Left forelimb (tissue), 1 donor: ENCODE measurements around the gene PPARGC1A.

Experiments used
- DNase-seq: peaks from one replicate; pipeline ENCODE4 v3.0.0-alpha.2; 2018; ENCODE audit warnings: low spot score

Gene PPARGC1A

DNA sequence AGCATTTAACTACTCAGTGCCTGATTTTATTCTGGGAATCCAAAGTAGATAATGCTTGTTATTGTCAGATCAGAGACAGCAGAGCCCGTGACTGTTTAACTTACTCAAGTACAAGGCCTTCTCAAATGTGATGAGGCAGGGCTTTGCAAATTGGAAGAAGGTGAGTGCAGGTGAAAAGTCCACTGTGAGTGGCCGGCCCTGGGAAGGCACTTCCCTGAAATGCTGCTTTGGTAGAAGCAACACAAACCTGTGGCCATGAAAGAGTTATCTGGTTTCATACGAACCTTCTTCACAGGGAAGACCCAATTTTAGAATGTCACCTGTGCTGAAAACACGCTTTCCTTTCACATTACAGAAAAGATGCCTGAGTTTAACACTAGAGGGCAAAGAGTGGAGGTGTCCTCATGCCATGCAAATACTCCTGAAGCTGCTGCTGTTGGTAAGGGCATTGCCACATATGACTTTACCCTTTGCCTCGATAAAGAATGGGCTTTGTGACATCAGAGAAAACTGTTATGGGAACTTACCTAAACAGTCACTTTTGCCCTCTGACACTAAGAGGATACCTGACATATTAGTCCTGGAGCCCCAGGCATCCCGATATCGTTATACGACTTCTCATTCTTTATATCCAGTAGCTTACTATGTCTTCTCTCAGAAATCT is 8.0 kb downstream of the PPARGC1A start:
- no peak for DNase-seq

DNA sequence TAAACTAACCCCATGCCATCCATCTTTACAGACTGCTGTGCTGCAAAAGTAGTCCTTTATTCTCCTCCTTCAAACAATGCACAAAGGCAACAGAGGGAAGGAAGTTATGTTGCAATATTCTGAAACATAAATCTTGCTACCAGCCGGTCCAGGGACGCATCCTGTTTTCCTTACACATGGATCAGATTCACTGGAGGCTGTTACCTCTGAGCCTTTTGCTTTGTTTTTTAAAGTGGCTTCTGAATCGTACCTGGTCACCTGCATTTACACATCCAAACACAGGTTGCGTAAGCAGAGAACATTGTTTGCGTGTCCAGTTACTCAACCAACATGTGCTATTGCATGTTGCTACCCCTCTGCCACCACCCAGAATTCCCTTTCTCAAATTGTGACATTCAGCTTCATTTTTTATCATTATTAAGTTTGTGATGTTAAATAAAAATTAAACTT is 8.8 kb downstream of the PPARGC1A start:
- DNase-seq: no peak

DNA sequence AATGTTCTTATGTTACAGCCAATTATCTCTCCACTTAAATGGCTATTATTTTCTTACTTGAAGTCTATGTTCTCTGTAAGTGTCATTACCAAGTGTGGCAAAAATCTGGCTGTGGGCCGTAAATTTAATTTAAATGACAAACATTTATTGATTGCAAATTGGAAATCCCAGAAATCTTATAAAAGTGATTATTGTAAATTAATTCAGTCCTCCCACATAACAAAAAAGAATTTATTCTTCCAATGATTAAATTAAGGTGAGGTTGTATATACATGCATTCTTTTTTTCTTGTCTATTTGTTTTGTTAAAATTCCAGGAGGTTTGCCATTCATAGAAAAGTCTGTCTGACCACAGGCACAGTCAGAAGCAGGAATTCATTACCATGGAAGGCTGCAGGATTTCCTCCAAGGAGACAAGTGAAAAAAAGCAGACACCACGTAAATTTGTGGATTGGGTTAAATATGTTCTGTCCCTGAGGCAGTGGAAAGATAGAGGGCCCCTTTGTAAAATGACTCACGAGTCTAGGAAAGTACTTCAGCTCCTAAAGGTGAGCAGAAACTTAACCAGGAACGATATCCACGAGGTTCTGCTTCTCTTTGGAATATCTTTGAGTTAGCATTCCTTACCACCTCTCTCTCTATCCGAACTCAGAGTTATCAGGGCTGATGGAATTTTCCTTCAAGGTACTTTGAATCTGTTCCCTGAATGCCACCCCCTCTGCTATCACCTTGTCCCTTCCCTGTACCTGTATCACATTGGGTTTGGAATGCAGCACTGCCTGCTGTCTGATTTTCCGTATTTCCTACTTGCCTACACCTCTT is 10.7 kb downstream of the PPARGC1A start:
- DNase-seq: no peak

GRCh38 chr4:23878246-23878891 is 11.5 kb downstream of the PPARGC1A start:
- no peak for DNase-seq

DNA sequence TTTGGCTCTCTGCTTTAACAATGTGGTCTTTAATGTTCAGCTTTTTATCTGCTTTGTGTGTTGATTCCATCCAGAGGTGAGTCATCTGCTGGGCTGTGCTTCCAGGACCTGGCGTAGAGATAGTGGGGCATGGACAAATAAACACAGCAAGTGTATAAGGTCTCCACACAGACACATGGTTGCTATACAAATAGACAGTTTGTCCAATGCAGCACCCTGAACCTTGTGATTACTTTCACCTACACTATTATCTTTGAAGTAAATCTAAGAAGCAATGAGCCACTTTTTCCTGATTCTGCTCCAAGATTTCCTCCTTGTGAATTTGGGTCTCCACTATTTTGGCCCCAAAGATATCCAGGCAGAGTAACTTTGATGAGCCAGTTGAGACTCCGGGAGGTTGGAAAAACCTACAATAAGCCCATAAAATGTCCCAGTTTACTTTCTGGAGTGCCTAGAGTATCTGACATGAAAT is 12.1 kb downstream of the PPARGC1A start:
- no peak for DNase-seq

GRCh38 chr4:23876418-23877089 is 13.3 kb downstream of the PPARGC1A start:
- DNase-seq: no peak

DNA sequence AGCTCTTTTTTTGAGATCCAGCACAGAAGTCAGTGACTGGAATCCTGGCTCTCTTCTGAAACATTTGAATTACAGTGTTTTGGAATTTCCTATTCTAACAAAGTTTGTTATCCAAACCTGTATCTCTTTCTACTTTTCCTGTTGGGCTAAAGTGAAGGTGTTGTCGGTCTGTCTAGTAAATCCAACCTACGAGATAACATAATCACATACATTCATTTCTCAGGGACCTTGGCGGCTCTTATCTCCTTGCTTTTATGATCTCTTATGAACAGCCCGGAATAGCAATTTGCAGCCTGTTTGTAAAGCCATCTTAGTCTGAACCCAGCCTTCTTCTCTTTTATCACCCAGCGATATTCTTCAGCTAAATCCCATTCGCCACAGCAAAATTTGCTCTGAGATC is 14.5 kb downstream of the PPARGC1A start:
- DNase-seq: no peak

DNA sequence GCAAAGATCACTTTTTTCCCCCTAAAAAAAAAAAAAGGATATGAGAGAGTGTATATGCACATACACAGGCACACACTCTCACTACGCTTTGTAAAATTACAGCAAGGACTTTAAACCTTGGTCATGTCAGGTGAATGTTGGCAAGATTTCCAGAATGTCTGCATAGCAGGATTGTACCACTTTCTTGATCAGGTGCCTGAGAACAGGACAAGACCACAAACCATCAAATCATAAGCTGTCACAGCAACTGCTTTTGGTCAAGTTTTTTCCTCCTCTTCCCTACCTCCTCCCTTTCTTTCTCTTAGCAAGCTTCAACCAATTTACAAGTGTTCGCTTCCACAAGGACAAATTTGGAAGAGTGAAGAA is 15.3 kb downstream of the PPARGC1A start:
- no peak for DNase-seq

DNA sequence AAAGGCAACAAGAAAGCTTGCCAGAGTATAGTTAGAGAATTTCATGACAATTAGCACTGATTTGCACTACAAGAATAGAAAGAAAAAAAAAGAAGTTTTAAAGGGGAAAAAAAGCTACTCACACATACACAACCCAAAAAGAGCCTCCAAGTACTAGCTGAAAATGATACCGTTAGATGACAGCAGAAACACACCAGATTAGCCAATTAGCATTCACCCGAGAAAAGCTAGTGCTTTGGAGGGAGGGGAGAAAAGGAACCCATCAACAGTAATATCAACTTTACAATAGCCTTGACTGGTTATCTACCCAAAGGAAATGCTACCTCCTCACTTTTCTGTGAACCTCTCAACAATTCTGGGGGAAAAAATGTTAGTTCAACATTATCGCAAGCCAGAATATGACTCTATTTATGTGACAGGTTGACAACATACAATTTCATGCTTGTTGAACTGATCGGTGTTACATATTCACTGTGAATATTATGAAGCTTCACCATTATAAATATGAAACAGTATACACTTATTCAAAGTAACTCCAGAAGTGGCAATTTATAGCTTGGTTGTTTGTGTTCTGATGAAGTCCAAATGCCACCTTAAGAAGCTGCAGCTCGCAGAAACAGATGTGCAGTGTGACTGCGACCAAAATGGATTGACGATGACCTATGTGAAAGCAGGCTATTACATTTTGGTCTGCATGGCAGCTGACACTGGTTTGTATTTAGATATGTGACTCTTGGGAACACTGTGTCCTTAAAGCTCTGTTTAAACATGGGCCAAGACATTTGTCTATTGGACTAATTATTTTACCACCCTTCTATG is 15.9 kb downstream of the PPARGC1A start:
- no peak for DNase-seq

DNA sequence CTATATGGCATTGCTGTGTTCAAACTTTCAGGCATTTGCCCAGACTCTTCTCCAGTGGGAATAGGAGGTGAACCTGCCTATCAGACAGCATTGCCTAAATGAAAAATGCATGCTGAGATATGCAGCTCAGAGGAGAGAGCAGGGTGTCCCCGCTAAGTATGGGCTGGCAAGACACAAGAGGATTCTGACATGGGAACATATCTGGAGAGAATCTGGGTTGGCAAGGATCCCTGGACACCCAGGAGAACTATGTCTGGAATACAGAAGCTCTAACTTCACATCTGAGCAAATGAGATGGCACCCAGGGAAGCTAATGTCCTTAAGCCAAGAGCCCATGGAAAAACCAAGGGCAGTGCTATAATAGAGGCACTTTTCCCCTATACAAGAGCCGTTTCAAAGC is 18.4 kb downstream of the PPARGC1A start:
- no peak for DNase-seq

DNA sequence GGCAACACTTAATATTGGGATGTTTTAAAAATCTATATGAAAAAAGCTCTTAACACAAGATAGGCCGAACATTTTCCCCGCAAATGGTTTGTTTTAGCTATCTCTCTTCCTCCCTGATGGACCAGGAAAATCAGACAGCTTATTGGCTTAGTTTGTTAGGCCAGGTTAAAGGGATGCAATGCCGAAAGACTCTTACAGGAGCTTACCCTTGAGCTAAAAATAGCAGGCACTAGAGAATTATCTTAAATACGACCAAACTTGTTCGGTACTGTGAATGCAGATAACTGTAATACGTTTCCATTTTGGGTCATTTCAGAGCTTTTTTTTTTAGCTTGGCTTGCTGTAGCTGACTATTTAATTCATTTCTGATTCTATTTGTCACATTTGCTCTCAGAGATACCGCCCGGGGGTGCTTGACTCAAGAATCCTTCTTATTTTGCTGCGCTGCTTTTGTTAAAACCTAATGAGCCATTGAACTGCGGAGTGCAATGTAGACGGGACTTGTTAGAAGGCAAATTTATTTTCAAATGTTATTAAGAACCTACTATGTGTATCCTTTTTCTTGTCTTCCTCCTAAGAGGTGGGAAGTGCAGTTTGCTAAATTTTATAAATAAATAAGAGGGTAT is 23.3 kb downstream of the PPARGC1A start:
- no peak for DNase-seq

DNA sequence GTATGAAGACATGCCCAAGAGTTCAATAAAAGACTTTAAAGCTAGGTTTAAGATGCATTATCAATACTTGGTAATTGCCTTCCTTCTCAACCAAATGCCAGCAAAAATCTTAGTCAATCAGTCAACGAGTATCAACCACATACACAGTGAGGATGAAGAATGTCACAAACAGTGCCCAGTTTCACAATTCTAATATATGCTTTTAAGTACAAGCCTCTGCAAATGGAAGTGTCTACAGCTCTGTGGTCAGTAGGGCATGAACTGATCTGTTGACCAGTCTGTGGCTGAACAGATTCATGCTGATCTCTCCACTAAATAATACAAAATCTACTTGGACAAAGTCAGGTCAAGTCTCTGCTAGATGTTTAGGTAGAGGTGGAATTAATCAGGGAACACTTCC is 27.9 kb downstream of the PPARGC1A start:
- no peak for DNase-seq

- DNase-seq: no peak
Observed at GRCh38 chr4:23860919-23861318, 28.9 kb downstream of the PPARGC1A start.

- no peak for DNase-seq
Observed at GRCh38 chr4:23857367-23857959, 32.4 kb downstream of the PPARGC1A start.

DNA sequence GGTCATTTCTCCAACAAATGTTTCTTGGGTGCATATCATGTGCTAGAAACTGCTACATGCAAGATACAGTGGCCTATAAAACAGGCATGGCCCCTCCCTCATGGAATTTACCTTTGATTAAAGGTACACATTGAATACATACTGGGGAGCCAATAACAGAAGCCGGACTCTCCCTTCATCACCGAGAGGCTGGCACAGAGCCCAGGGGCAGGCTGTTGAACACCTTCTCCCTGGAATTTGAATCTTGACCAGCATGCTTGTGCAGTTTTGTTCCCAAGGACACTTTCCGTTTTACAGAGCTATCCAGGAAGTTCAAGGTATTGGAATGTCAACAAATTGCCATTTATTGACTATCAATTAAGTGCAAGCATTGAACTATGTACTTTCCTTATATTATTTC is 33.2 kb downstream of the PPARGC1A start:
- no peak for DNase-seq

DNA sequence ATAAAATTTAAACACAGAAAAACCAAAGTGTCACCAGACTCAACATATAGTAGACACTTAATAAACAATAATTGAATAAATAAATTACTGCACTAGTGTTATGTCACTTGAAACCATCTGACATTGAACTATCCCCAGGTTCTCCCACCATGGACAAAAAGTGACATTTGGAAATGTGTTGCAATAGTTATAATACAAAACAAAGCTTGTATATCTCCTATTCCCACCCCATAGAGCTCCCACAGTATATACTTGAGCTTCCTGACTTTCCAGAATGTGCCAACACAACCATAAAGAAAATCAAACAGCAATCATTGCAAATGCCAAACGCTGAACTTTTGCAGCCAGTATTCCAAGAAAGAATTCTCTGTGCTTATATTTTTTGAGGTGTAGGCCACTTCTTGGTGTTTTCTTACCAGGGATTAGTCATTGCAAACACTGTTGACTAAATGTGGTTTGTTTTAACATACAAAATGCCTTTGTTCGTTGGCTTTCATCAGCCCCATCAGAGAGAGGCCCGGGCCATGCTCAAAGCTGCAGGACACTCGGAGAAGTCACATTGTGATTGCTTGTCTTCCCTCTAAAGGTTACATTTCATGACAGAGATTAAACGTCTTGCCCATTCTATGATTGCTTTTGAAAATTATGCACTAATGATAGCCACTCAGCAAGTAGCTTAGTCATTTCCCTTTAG is 33.8 kb downstream of the PPARGC1A start:
- no peak for DNase-seq

DNA sequence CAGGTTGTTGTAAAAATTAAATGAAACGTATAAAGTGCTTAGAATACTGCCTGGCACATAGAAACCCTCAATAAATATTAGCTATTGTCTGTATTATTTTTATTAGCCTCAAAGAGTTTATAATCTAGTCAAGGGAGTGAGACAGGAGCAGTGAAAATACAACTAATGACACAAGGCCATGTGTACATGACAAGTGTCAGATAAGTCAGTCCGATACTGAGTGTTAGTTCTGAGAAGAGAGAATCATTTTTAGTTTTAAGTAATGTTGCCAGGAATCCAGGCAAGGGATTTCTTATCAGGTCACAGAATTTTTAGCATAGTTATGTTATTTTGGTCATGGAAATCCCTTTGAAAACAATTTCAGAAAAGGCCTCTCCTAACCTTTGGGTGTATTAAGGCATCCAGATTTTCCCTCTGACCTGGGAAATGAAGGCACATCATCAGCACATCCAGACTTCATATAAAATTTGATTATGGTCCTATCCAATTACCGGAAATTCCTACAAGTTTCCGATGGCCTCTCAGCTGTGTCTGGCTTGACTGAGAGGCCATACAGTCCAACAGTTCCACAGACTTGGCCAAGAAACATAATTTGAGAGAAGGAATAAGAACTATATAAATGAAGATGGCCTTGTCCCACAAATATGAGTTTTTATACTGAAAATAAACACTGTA is 35.7 kb downstream of the PPARGC1A start:
- DNase-seq: no peak

GRCh38 chr4:23851464-23851863 is 38.4 kb downstream of the PPARGC1A start:
- DNase-seq: no peak

- no peak for DNase-seq
Observed at GRCh38 chr4:23847158-23847557, 42.7 kb downstream of the PPARGC1A start.
